Hepatocyte (in vitro differentiated cells): Measurements from ENCODE around the gene TMEM114. TPM values are rescaled to one million over a fixed set of nuclear protein-coding genes. Genes with fewer than 3 reads are reported as not detected.

Experiments
- DNase-seq: peaks from one replicate; pipeline ENCODE4 v3.0.0-alpha.2; 2016; ENCODE audit warnings: low spot score
- H2AFZ ChIP-seq: fragments of 200-600 bp; sonication (generic); 2 replicates; pipeline ENCODE4 v1.6.0; 2016; ENCODE audit warnings: antibody characterized with exemption, mild to moderate bottlenecking
- H3K27ac ChIP-seq: fragments of 200-600 bp; sonication (generic); 2 replicates; pipeline ENCODE4 v1.5.1; 2016; ENCODE audit warnings: mild to moderate bottlenecking
- H3K27me3 ChIP-seq: fragments of 200-600 bp; sonication (generic); 2 replicates; pipeline ENCODE4 v1.6.1; 2016
- H3K36me3 ChIP-seq: fragments of 200-600 bp; sonication (generic); replicated peaks from 2 replicates; pipeline ENCODE4 v1.5.1; 2016; ENCODE audit warnings: low read depth; ENCODE audit not compliant: insufficient read depth
- H3K4me1 ChIP-seq: fragments of 200-600 bp; sonication (generic); 2 replicates; pipeline ENCODE4 v1.5.1; 2016; ENCODE audit warnings: mild to moderate bottlenecking, moderate library complexity; ENCODE audit not compliant: insufficient read depth
- H3K4me2 ChIP-seq: fragments of 200-600 bp; sonication (generic); 2 replicates; pipeline ENCODE4 v1.6.0; 2016
- H3K4me3 ChIP-seq: fragments of 200-600 bp; sonication (generic); 2 replicates; pipeline ENCODE4 v1.5.1; 2016; ENCODE audit warnings: mild to moderate bottlenecking
- H3K79me2 ChIP-seq: fragments of 200-600 bp; sonication (generic); 2 replicates; pipeline ENCODE4 v1.6.0; 2017; ENCODE audit warnings: mild to moderate bottlenecking
- H3K9me2 ChIP-seq: fragments of 200-600 bp; sonication (generic); replicated peaks from 2 replicates; pipeline ENCODE4 v1.6.0; 2017; ENCODE audit warnings: mild to moderate bottlenecking; ENCODE audit not compliant: insufficient read depth
- H3K9me3 ChIP-seq: fragments of 200-600 bp; sonication (generic); 2 replicates; pipeline ENCODE4 v1.5.1; 2016; ENCODE audit warnings: low read depth, mild to moderate bottlenecking
- H4K20me1 ChIP-seq: fragments of 200-600 bp; sonication (generic); 2 replicates; pipeline ENCODE4 v1.6.0; 2016; ENCODE audit warnings: mild to moderate bottlenecking; ENCODE audit not compliant: insufficient read depth, poor library complexity, severe bottlenecking
- EZH2 ChIP-seq: fragments of 200-600 bp; sonication (generic); IDR thresholded peaks from 2 replicates; pipeline ENCODE4 v1.6.1; 2016; ENCODE audit warnings: antibody characterized with exemption, mild to moderate bottlenecking, borderline replicate concordance
- EZH2phosphoT487 ChIP-seq: fragments of 200-600 bp; sonication (generic); IDR thresholded peaks from one replicate; pipeline ENCODE4 v1.6.1; 2018; ENCODE audit warnings: antibody characterized with exemption, mild to moderate bottlenecking, low read depth, moderate library complexity; ENCODE audit not compliant: unreplicated experiment, severe bottlenecking
- WGBS: methylation state at CpG from one replicate; pipeline ENCODE4 v1.1.6; 2016; ENCODE audit warnings: low lambda C conversion rate; ENCODE audit errors: missing lambda C conversion rate; 5-methylcytosine and 5-hydroxymethylcytosine counted together
- polyA plus RNA-seq: library from polyadenylated mRNA; unstranded; fragments of >200 nt; fragmentation: Nextera tagmentation; extraction: Ambion mirVana; gene quantifications from 2 replicates; pipeline ENCODE4 v1.2.1, GENCODE V29; 2016
- total RNA-seq: library from RNA; depleted of rRNA; stranded (reverse); fragments of >200 nt; gene quantifications from 2 replicates; pipeline ENCODE4 v1.2.3, GENCODE V29; 2014
- TF ChIP-seq, protein P1 (sequence below): fragments of 200-600 bp; sonication (generic); IDR thresholded peaks from 2 replicates; pipeline ENCODE4 v1.5.1; 2016; ENCODE audit warnings: antibody characterized with exemption, mild to moderate bottlenecking; ENCODE audit not compliant: poor library complexity

The TMEM114 gene
- total and polyA plus RNA-seq, 2 experiments from 2014 or later: not detected

DNA sequence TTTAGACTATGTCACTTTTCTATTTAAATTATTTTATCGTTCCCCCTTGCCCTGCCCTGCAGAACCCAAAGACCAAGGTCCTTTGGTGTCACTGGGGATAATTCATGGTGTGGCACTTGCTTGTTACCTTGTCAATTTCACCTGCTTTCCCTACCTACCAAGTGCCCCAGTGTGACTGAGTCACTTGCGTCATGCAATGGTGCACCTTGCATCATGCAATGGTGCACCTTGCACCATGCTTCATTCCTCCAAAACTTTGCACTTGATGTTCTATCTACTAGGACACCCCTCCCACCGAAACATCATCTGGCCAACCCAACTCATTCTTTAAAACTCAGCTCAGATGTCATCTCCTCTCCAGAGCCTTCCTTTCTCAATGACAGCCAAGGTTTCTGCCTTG lies 47.1 kb downstream of the TMEM114 start:
- 97% methylated on average over 3 of the region's 3 CpGs for WGBS
- TF ChIP-seq, protein P1, sequence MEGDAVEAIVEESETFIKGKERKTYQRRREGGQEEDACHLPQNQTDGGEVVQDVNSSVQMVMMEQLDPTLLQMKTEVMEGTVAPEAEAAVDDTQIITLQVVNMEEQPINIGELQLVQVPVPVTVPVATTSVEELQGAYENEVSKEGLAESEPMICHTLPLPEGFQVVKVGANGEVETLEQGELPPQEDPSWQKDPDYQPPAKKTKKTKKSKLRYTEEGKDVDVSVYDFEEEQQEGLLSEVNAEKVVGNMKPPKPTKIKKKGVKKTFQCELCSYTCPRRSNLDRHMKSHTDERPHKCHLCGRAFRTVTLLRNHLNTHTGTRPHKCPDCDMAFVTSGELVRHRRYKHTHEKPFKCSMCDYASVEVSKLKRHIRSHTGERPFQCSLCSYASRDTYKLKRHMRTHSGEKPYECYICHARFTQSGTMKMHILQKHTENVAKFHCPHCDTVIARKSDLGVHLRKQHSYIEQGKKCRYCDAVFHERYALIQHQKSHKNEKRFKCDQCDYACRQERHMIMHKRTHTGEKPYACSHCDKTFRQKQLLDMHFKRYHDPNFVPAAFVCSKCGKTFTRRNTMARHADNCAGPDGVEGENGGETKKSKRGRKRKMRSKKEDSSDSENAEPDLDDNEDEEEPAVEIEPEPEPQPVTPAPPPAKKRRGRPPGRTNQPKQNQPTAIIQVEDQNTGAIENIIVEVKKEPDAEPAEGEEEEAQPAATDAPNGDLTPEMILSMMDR: no peak
- no peak for TF ChIP-seq EZH2
- TF ChIP-seq EZH2phosphoT487: no peak
- Histone ChIP-seq H3K9me3 (no peaks in the 10 kb centered on the region), H3K4me1 (no peaks in the 10 kb centered on the region), H4K20me1 (no peaks in the 10 kb centered on the region), H3K9me2 (no peaks in the 10 kb centered on the region), H3K79me2 (no peaks in the 10 kb centered on the region), H3K36me3 (no peaks in the 10 kb centered on the region), H2AFZ (no peak overlapping the region), H3K4me3 (no peak overlapping the region), H3K27ac (no peak overlapping the region), H3K27me3 (peaks cover 3% of the 10 kb centered on the region), H3K4me2 (no peak overlapping the region)
- DNase-seq: no peak

DNA sequence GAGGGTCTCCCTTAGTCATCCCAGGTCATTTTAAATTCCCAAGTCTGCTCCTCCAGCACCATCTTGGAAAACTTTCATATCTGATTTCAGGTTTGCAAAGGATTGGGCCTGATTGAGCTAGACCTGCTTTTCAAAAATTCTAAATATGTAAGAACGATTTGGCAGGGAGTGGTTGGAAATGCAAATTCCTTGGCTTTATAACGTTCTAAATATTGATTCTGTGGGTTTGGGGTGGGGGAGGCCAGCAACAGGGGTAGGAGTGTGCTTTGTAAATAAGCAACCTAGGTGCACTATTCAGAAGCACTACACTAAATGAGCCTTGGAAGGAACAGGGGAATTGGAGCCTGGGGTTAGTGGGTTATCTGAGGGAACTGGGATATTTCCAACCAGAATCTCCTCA lies 47.9 kb downstream of the TMEM114 start:
- Histone ChIP-seq H3K9me3 (no peaks in the 10 kb centered on the region), H3K27me3 (peaks cover 3% of the 10 kb centered on the region), H3K4me1 (no peaks in the 10 kb centered on the region), H3K4me2 (no peak overlapping the region), H3K79me2 (no peaks in the 10 kb centered on the region), H3K27ac (no peak overlapping the region), H3K4me3 (no peak overlapping the region), H4K20me1 (no peaks in the 10 kb centered on the region), H3K36me3 (no peaks in the 10 kb centered on the region), H3K9me2 (no peaks in the 10 kb centered on the region), H2AFZ (no peak overlapping the region)
- 54% methylated on average over 2 of the region's 2 CpGs for WGBS
- no peak for DNase-seq
- TF ChIP-seq, protein P1: no peak
- no peak for TF ChIP-seq EZH2
- TF ChIP-seq EZH2phosphoT487: no peak

DNA sequence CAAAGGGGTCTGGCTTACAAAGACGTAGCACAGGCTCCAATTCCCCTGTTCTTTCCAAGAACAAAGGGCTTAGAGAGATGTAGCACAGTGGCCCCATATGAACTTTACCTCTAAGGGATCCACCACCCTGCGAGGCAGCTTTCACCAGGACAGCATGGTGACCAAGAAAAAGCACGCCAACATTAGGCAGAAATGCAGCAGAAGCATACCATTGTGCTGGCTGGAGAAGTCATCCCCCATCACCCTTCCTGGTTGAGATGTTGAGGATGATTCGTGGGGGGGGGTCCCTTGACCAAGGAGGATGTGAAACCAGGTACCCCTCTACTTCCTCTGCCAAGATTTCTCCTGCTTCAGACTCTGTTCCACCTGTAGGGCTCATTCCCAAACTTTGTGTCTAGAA lies 48.4 kb downstream of the TMEM114 start:
- Histone ChIP-seq H3K27ac (no peak overlapping the region), H3K9me2 (no peaks in the 10 kb centered on the region), H3K4me2 (no peak overlapping the region), H3K27me3 (peaks cover 3% of the 10 kb centered on the region), H3K79me2 (no peaks in the 10 kb centered on the region), H2AFZ (no peak overlapping the region), H3K4me1 (no peaks in the 10 kb centered on the region), H3K4me3 (no peak overlapping the region), H3K36me3 (no peaks in the 10 kb centered on the region), H4K20me1 (no peaks in the 10 kb centered on the region), H3K9me3 (no peaks in the 10 kb centered on the region)
- 81% methylated on average over 4 of the region's 4 CpGs for WGBS
- TF ChIP-seq EZH2: no peak
- no peak for TF ChIP-seq EZH2phosphoT487
- TF ChIP-seq, protein P1: no peak
- no peak for DNase-seq
